Stimulated activated CD8-positive, alpha-beta memory T cell treated with anti-CD3 and anti-CD28 coated beads, Interleukin-7, amount 100 ng/mL, for 24 hours (primary cell): ENCODE results near the gene SNX3.
A peak's percentile ranks its signal among the peaks of the same experiment; 100 is the strongest.
"Not testable (repeated sequence)": the region's sequence is repeated elsewhere in the genome, so short reads cannot be mapped to it uniquely, and the experiment has no call there.

Source experiments
- DNase-seq: peaks from one replicate; pipeline ENCODE4 v3.0.0-alpha.2; 2020; ENCODE audit warnings: low read depth

Gene SNX3

GRCh38 chr6:108260809-108261569 is at the start of gene SNX3:
SNX3 (minus strand) TSS chr6:108261040; CDS start chr6:108260921, 119 bp downstream.
- DNase-seq: peak; percentile 74

GRCh38 chr6:108309844-108310243 is 49.0 kb upstream of the SNX3 start:
- no peak for DNase-seq

- DNase-seq: not testable (repeated sequence)
Measured at GRCh38 chr6:108308641-108309040, 47.8 kb upstream of the SNX3 start.

- DNase-seq: no peak
Measured at GRCh38 chr6:108304646-108305045, 43.8 kb upstream of the SNX3 start.

GRCh38 chr6:108302386-108302785 is 41.5 kb upstream of the SNX3 start:
- no peak for DNase-seq

GRCh38 chr6:108295676-108296075 is 34.8 kb upstream of the SNX3 start:
- no peak for DNase-seq

GRCh38 chr6:108294727-108295625 is 34.1 kb upstream of the SNX3 start, which contains the start of gene AFG1L:
AFG1L (plus strand) TSS chr6:108295054; CDS start chr6:108295080, 26 bp downstream.
- DNase-seq: peak; percentile 79

GRCh38 chr6:108294297-108294726 is 33.5 kb upstream of the SNX3 start:
- no peak for DNase-seq

- DNase-seq: no peak
Measured at GRCh38 chr6:108293527-108294296, 32.9 kb upstream of the SNX3 start.

GRCh38 chr6:108292561-108292960 is 31.7 kb upstream of the SNX3 start:
- DNase-seq: not testable (repeated sequence)

- no peak for DNase-seq
Measured at GRCh38 chr6:108291091-108291490, 30.3 kb upstream of the SNX3 start.

- no peak for DNase-seq
Measured at GRCh38 chr6:108288742-108289141, 27.9 kb upstream of the SNX3 start.

GRCh38 chr6:108287373-108287772 is 26.5 kb upstream of the SNX3 start:
- no peak for DNase-seq

GRCh38 chr6:108286366-108286765 is 25.5 kb upstream of the SNX3 start:
- no peak for DNase-seq

- no peak for DNase-seq
Measured at GRCh38 chr6:108285381-108285780, 24.5 kb upstream of the SNX3 start.

- DNase-seq: no peak
Measured at GRCh38 chr6:108277831-108278230, 17.0 kb upstream of the SNX3 start.

GRCh38 chr6:108277295-108277694 is 16.5 kb upstream of the SNX3 start:
- no peak for DNase-seq

GRCh38 chr6:108275976-108276375 is 15.1 kb upstream of the SNX3 start:
- no peak for DNase-seq

- no peak for DNase-seq
Measured at GRCh38 chr6:108274546-108274945, 13.7 kb upstream of the SNX3 start.

GRCh38 chr6:108269955-108270354 is 9.1 kb upstream of the SNX3 start:
- not testable (repeated sequence) for DNase-seq

- no peak for DNase-seq
Measured at GRCh38 chr6:108268845-108269244, 8.0 kb upstream of the SNX3 start.

GRCh38 chr6:108263371-108263770 is 2.5 kb upstream of the SNX3 start:
- no peak for DNase-seq
